ENCODE results near the gene JAZF1. TPM values are rescaled to one million over a fixed set of nuclear protein-coding genes. Genes with fewer than 3 reads are reported as not detected.

The JAZF1 gene
- total and polyA plus RNA-seq, 4 experiments from 2014 or later: 3.7 to 8.3 (median 4.7) TPM

GRCh38 chr7:28145931-28146330 lies 34.7 kb downstream of the JAZF1 start:
- H3K27ac Mint-ChIP-seq: peak overlapping the region in 2 of 7 donors; percentile 2 to 32
- peaks cover 0 to 20% of the 10 kb centered on the region in 2 donors for H3K36me3 Mint-ChIP-seq
- ChIA-PET CTCF (ENCODE audit: partially characterized antibody) (no interaction called here), POLR2A (ENCODE audit: partially characterized antibody) (no interaction called here)
- H3K4me3 Mint-ChIP-seq: no peak overlapping the region
- Histone ChIP-seq H3K27me3 (ENCODE audit: insufficient read depth, low read length) (no peaks in the 10 kb centered on the region), H3K36me3 (ENCODE audit: insufficient read depth, low read length) (no peaks in the 10 kb centered on the region), H3K9me3 (ENCODE audit: control insufficient read depth in 1 of 2, low read length in 2 of 2) (no peaks in the 10 kb centered on the region), H3K4me1 (ENCODE audit: insufficient read depth, low read length) (no peaks in the 10 kb centered on the region), H3K27ac (ENCODE audit: low read depth, low read length) (no peak overlapping the region), H3K4me3 (ENCODE audit: low read length in 2 of 2) (no peak overlapping the region)
- DNase-seq: no peak
- intact Hi-C loops (cut with micrococcal nuclease): no loop called here
- H3K4me1 Mint-ChIP-seq: peaks cover 0 to 14% (median 2%) of the 10 kb centered on the region in 4 donors
- no peaks in the 10 kb centered on the region for H3K27me3 Mint-ChIP-seq
- H3K9me3 Mint-ChIP-seq: no peaks in the 10 kb centered on the region

GRCh38 chr7:28145090-28145626 lies 35.4 kb downstream of the JAZF1 start:
- Mint-ChIP-seq H3K36me3 (peaks cover 0 to 20% of the 10 kb centered on the region in 2 donors), H3K27me3 (no peaks in the 10 kb centered on the region), H3K4me3 (no peak overlapping the region), H3K4me1 (peaks cover 0 to 14% (median 2%) of the 10 kb centered on the region in 4 donors), H3K9me3 (no peaks in the 10 kb centered on the region), H3K27ac (no peak overlapping the region)
- POLR2A ChIA-PET (ENCODE audit: partially characterized antibody): no interaction called here
- CTCF ChIA-PET (ENCODE audit: partially characterized antibody): no interaction called here
- no peak overlapping the region for H3K4me3 ChIP-seq (ENCODE audit: low read length in 2 of 2)
- H3K36me3 ChIP-seq (ENCODE audit: insufficient read depth, low read length): no peaks in the 10 kb centered on the region
- H3K9me3 ChIP-seq (ENCODE audit: control insufficient read depth in 1 of 2, low read length in 2 of 2): no peaks in the 10 kb centered on the region
- DNase-seq: no peak
- intact Hi-C loops (cut with micrococcal nuclease): no loop called here
- no peak overlapping the region for H3K27ac ChIP-seq (ENCODE audit: low read depth, low read length)
- no peaks in the 10 kb centered on the region for H3K27me3 ChIP-seq (ENCODE audit: insufficient read depth, low read length)
- no peaks in the 10 kb centered on the region for H3K4me1 ChIP-seq (ENCODE audit: insufficient read depth, low read length)

GRCh38 chr7:28144266-28144665 lies 36.3 kb downstream of the JAZF1 start:
- POLR2A ChIA-PET (ENCODE audit: partially characterized antibody): no interaction called here
- CTCF ChIA-PET (ENCODE audit: partially characterized antibody): interaction anchor here (1.5 kb wide), 1 partner anchor 45 kb away, joined by 3 read pairs; no protein-coding TSS in a partner anchor
- H3K27me3 Mint-ChIP-seq: no peaks in the 10 kb centered on the region
- no peak overlapping the region for H3K4me3 ChIP-seq (ENCODE audit: low read length in 2 of 2)
- peaks cover 0 to 17% of the 10 kb centered on the region in 2 donors for H3K36me3 Mint-ChIP-seq
- H3K4me1 Mint-ChIP-seq: peaks cover 0 to 11% (median 3%) of the 10 kb centered on the region in 4 donors
- peak overlapping the region in 1 of 7 donors; percentile 64 for H3K27ac Mint-ChIP-seq
- no peaks in the 10 kb centered on the region for H3K9me3 ChIP-seq (ENCODE audit: control insufficient read depth in 1 of 2, low read length in 2 of 2)
- no peak overlapping the region for H3K27ac ChIP-seq (ENCODE audit: low read depth, low read length)
- intact Hi-C loops (cut with micrococcal nuclease): no loop called here
- H3K9me3 Mint-ChIP-seq: no peaks in the 10 kb centered on the region
- DNase-seq: no peak
- no peaks in the 10 kb centered on the region for H3K4me1 ChIP-seq (ENCODE audit: insufficient read depth, low read length)
- H3K4me3 Mint-ChIP-seq: peak overlapping the region in 1 of 8 donors; percentile 15
- no peaks in the 10 kb centered on the region for H3K27me3 ChIP-seq (ENCODE audit: insufficient read depth, low read length)
- no peaks in the 10 kb centered on the region for H3K36me3 ChIP-seq (ENCODE audit: insufficient read depth, low read length)

GRCh38 chr7:28142650-28143049 lies 37.9 kb downstream of the JAZF1 start:
- intact Hi-C loops (cut with micrococcal nuclease): no loop called here
- no peak for DNase-seq
- CTCF ChIA-PET (ENCODE audit: partially characterized antibody): interaction anchor here (1.5 kb wide), 1 partner anchor 43 kb away, joined by 3 read pairs; no protein-coding TSS in a partner anchor

GRCh38 chr7:28140979-28141378 lies 39.6 kb downstream of the JAZF1 start:
- no peak for DNase-seq
- CTCF ChIA-PET (ENCODE audit: partially characterized antibody): interaction anchor here (1.0 kb wide), 1 partner anchor 43 kb away, joined by 3 read pairs; no protein-coding TSS in a partner anchor

More at GRCh38 chr7:28142650-28143049, 37.9 kb downstream of the JAZF1 start:
- Histone ChIP-seq H3K4me3 (ENCODE audit: low read length in 2 of 2) (no peak overlapping the region), H3K27ac (ENCODE audit: low read depth, low read length) (no peak overlapping the region), H3K4me1 (ENCODE audit: insufficient read depth, low read length) (no peaks in the 10 kb centered on the region), H3K36me3 (ENCODE audit: insufficient read depth, low read length) (no peaks in the 10 kb centered on the region), H3K9me3 (ENCODE audit: control insufficient read depth in 1 of 2, low read length in 2 of 2) (no peaks in the 10 kb centered on the region), H3K27me3 (ENCODE audit: insufficient read depth, low read length) (no peaks in the 10 kb centered on the region)
- Mint-ChIP-seq H3K4me1 (peaks cover 3 to 11% (median 4%) of the 10 kb centered on the region in 4 donors), H3K4me3 (no peak overlapping the region), H3K27ac (no peak overlapping the region), H3K36me3 (peaks cover 0 to 21% of the 10 kb centered on the region in 2 donors), H3K9me3 (no peaks in the 10 kb centered on the region), H3K27me3 (no peaks in the 10 kb centered on the region)
- POLR2A ChIA-PET (ENCODE audit: partially characterized antibody): no interaction called here

GRCh38 chr7:28138837-28139236 lies 41.8 kb downstream of the JAZF1 start:
- H3K27ac Mint-ChIP-seq: no peak overlapping the region
- peaks cover 15 to 34% (median 29%) of the 10 kb centered on the region in 4 donors for H3K4me1 Mint-ChIP-seq
- Histone ChIP-seq H3K4me3 (ENCODE audit: low read length in 2 of 2) (no peak overlapping the region), H3K4me1 (ENCODE audit: insufficient read depth, low read length) (peaks cover 13% of the 10 kb centered on the region), H3K27ac (ENCODE audit: low read depth, low read length) (no peak overlapping the region), H3K36me3 (ENCODE audit: insufficient read depth, low read length) (no peaks in the 10 kb centered on the region), H3K9me3 (ENCODE audit: control insufficient read depth in 1 of 2, low read length in 2 of 2) (no peaks in the 10 kb centered on the region), H3K27me3 (ENCODE audit: insufficient read depth, low read length) (no peaks in the 10 kb centered on the region)
- intact Hi-C loops (cut with micrococcal nuclease): no loop called here
- H3K4me3 Mint-ChIP-seq: no peak overlapping the region
- CTCF ChIA-PET (ENCODE audit: partially characterized antibody): no interaction called here
- no peaks in the 10 kb centered on the region for H3K27me3 Mint-ChIP-seq
- POLR2A ChIA-PET (ENCODE audit: partially characterized antibody): no interaction called here
- H3K36me3 Mint-ChIP-seq: peaks cover 0 to 12% of the 10 kb centered on the region in 2 donors
- no peak for DNase-seq
- no peaks in the 10 kb centered on the region for H3K9me3 Mint-ChIP-seq

More at GRCh38 chr7:28140979-28141378, 39.6 kb downstream of the JAZF1 start:
- Histone ChIP-seq H3K4me3 (ENCODE audit: low read length in 2 of 2) (no peak overlapping the region), H3K4me1 (ENCODE audit: insufficient read depth, low read length) (peaks cover 6% of the 10 kb centered on the region), H3K9me3 (ENCODE audit: control insufficient read depth in 1 of 2, low read length in 2 of 2) (no peaks in the 10 kb centered on the region), H3K27me3 (ENCODE audit: insufficient read depth, low read length) (no peaks in the 10 kb centered on the region), H3K36me3 (ENCODE audit: insufficient read depth, low read length) (no peaks in the 10 kb centered on the region), H3K27ac (ENCODE audit: low read depth, low read length) (no peak overlapping the region)
- intact Hi-C loops (cut with micrococcal nuclease): no loop called here
- Mint-ChIP-seq H3K36me3 (peaks cover 0 to 17% of the 10 kb centered on the region in 2 donors), H3K4me3 (no peak overlapping the region), H3K27me3 (no peaks in the 10 kb centered on the region), H3K4me1 (peaks cover 9 to 24% (median 18%) of the 10 kb centered on the region in 4 donors), H3K9me3 (no peaks in the 10 kb centered on the region), H3K27ac (no peak overlapping the region)
- POLR2A ChIA-PET (ENCODE audit: partially characterized antibody): no interaction called here

- H3K27ac ChIP-seq (ENCODE audit: low read depth, low read length): no peak overlapping the region
- H3K4me3 Mint-ChIP-seq: no peak overlapping the region
- intact Hi-C loops (cut with micrococcal nuclease): no loop called here
- H3K36me3 Mint-ChIP-seq: peaks cover 0 to 12% of the 10 kb centered on the region in 2 donors
- H3K4me3 ChIP-seq (ENCODE audit: low read length in 2 of 2): no peak overlapping the region
- H3K4me1 ChIP-seq (ENCODE audit: insufficient read depth, low read length): peaks cover 13% of the 10 kb centered on the region
- no peaks in the 10 kb centered on the region for H3K36me3 ChIP-seq (ENCODE audit: insufficient read depth, low read length)
- no peaks in the 10 kb centered on the region for H3K27me3 ChIP-seq (ENCODE audit: insufficient read depth, low read length)
- H3K4me1 Mint-ChIP-seq: peaks cover 15 to 34% (median 30%) of the 10 kb centered on the region in 4 donors
- H3K27me3 Mint-ChIP-seq: no peaks in the 10 kb centered on the region
- H3K9me3 Mint-ChIP-seq: peaks cover 0 to 1% (median 0%) of the 10 kb centered on the region in 8 donors
- H3K27ac Mint-ChIP-seq: peak overlapping the region in 1 of 7 donors; percentile 53
- no peaks in the 10 kb centered on the region for H3K9me3 ChIP-seq (ENCODE audit: control insufficient read depth in 1 of 2, low read length in 2 of 2)
- DNase-seq: no peak
- CTCF ChIA-PET (ENCODE audit: partially characterized antibody): no interaction called here
- POLR2A ChIA-PET (ENCODE audit: partially characterized antibody): no interaction called here
These were observed 43.1 kb downstream of the JAZF1 start for GRCh38 chr7:28137463-28137862.

All from CD4-positive, alpha-beta memory T cell (primary cell).